GM19468 (cell line): ENCODE measurements around the gene IGSF6.
"Not testable (repeated sequence)": the region's sequence is repeated elsewhere in the genome, so short reads cannot be mapped to it uniquely, and the experiment has no call there.

Source experiments
- ATAC-seq: cut with Tn5 transposase; IDR thresholded peaks from one replicate; pipeline ENCODE4 v1.9.1; 2021; ENCODE audit warnings: mild to moderate bottlenecking, moderate library complexity, moderate number of reproducible peaks; ENCODE audit not compliant: unreplicated experiment; ENCODE audit errors: extremely low read depth

The IGSF6 gene

GRCh38 chr16:21652453-21652852 is at the start of gene IGSF6:
TSS of gene IGSF6 (minus strand) at chr16:21652608. CDS start at chr16:21652598, 10 bp downstream.
- no peak for ATAC-seq

- ATAC-seq: no peak
Measured at GRCh38 chr16:21701271-21701670, 48.9 kb upstream of the IGSF6 start.

GRCh38 chr16:21698169-21699032 is 46.0 kb upstream of the IGSF6 start:
- ATAC-seq: no peak

- no peak for ATAC-seq
Measured at GRCh38 chr16:21697032-21697431, 44.6 kb upstream of the IGSF6 start.

GRCh38 chr16:21694609-21695008 is 42.2 kb upstream of the IGSF6 start:
- no peak for ATAC-seq

- not testable (repeated sequence) for ATAC-seq
Measured at GRCh38 chr16:21690967-21691366, 38.6 kb upstream of the IGSF6 start.

- ATAC-seq: no peak
Measured at GRCh38 chr16:21689107-21689506, 36.7 kb upstream of the IGSF6 start.

GRCh38 chr16:21685034-21685455 is 32.6 kb upstream of the IGSF6 start:
- no peak for ATAC-seq

- ATAC-seq: no peak
Measured at GRCh38 chr16:21684199-21684598, 31.8 kb upstream of the IGSF6 start.

- no peak for ATAC-seq
Measured at GRCh38 chr16:21683184-21683583, 30.8 kb upstream of the IGSF6 start.

GRCh38 chr16:21680714-21681113 is 28.3 kb upstream of the IGSF6 start:
- not testable (repeated sequence) for ATAC-seq

GRCh38 chr16:21674456-21674855 is 22.0 kb upstream of the IGSF6 start:
- not testable (repeated sequence) for ATAC-seq

GRCh38 chr16:21673469-21673868 is 21.1 kb upstream of the IGSF6 start:
- no peak for ATAC-seq

- ATAC-seq: no peak
Measured at GRCh38 chr16:21667575-21667974, 15.2 kb upstream of the IGSF6 start.

- ATAC-seq: no peak
Measured at GRCh38 chr16:21666772-21667171, 14.4 kb upstream of the IGSF6 start.

- no peak for ATAC-seq
Measured at GRCh38 chr16:21664801-21665492, 12.5 kb upstream of the IGSF6 start.

GRCh38 chr16:21663889-21664647 is 11.7 kb upstream of the IGSF6 start, which contains the start of gene OTOA:
TSS of gene OTOA (plus strand) at chr16:21663968. CDS start at chr16:21678515, 14,547 bp downstream.
- no peak for ATAC-seq

GRCh38 chr16:21659124-21659523 is 6.7 kb upstream of the IGSF6 start:
- ATAC-seq: no peak

GRCh38 chr16:21656795-21657768 is 4.7 kb upstream of the IGSF6 start:
- ATAC-seq: no peak
